K562 (cell line): Measurements from ENCODE around the gene HOPX. TPM values are rescaled to one million over a fixed set of nuclear protein-coding genes. Genes with fewer than 3 reads are reported as not detected.
A peak's percentile ranks its signal among the peaks of the same experiment; 100 is the strongest.

Source experiments
- ATAC-seq: fragments of 200-7000 bp; cut with Tn5 transposase; 3 replicates; pipeline ENCODE4 v1.9.1; 2020; ENCODE audit warnings: moderate library complexity
- BruUV-seq: library from RNA; stranded (reverse); fragments of 400-500 nt; replicated peaks from 2 replicates; lab custom pipeline; 2021; lab: Mats Ljungman, UMichigan
- CTCF ChIA-PET: fragments of 300-600 bp; formaldehyde crosslinking; extraction: SDS; loops from one replicate; lab custom pipeline; 2021; ENCODE audit warnings: low intra/inter-chr PET ratio; lab: Yijun Ruan, JAX
- POLR2A ChIA-PET: fragments of 300-600, 350-650 bp; sonication (Branson Sonifier 250); formaldehyde crosslinking; extraction: SDS; loops from one replicate; lab custom pipeline; 2021; ENCODE audit warnings: antibody characterized with exemption, inconsistent platforms; lab: Yijun Ruan, JAX
- DNase-seq, 4 experiments: peaks; one replicate each; pipeline versions ENCODE4 v3.0.0 to v3.0.0-alpha.2; 2011 to 2018; ENCODE audit warnings: low spot score in 3 of 4, mixed read lengths in 3 of 4; ENCODE audit errors: extremely low read depth in 1 of 4
- FAIRE-seq: peaks from 2 replicates; lab custom pipeline; 2011; peaks lifted over from hg19 to GRCh38; lab: Jason Lieb, UNC
- H2AFZ ChIP-seq: 2 replicates; pipeline ENCODE4 v1.6.0; 2011; ENCODE audit warnings: low read depth, low read length, control low read depth, inconsistent platforms
- H3K27ac ChIP-seq: fragments of 200-600 bp; 3 replicates; pipeline ENCODE4 v1.8.0; 2011; ENCODE audit warnings: low read depth, mild to moderate bottlenecking, control low read depth, inconsistent platforms, low read length, moderate library complexity, mixed read lengths; ENCODE audit errors: extremely low read depth
- H3K27me3 ChIP-seq, 2 experiments: fragments of 300-600 bp in 1 of 2; 2 replicates in 1 of 2; 3 replicates in 1 of 2; pipeline versions ENCODE4 v1.6.0 to v1.8.0; 2011; ENCODE audit warnings: inconsistent platforms in 2 of 2, low read length in 2 of 2, mild to moderate bottlenecking in 1 of 2, mixed read lengths in 1 of 2, moderate library complexity in 1 of 2; ENCODE audit not compliant: control insufficient read depth in 2 of 2, insufficient read depth in 2 of 2
- H3K36me3 ChIP-seq: fragments of 300-600 bp; 3 replicates; pipeline ENCODE4 v1.8.0; 2011; ENCODE audit warnings: mild to moderate bottlenecking, low read length, inconsistent platforms; ENCODE audit not compliant: control insufficient read depth, insufficient read depth
- H3K4me1 ChIP-seq, 2 experiments: fragments of 200-600 bp in 1 of 2; replicated peaks in 1 of 2; 2 replicates in 1 of 2; 3 replicates in 1 of 2; pipeline versions ENCODE4 v1.5.1 to v1.8.0; 2011; ENCODE audit warnings: inconsistent platforms in 2 of 2, low read length in 2 of 2, mild to moderate bottlenecking in 1 of 2, mixed read lengths in 1 of 2, moderate library complexity in 1 of 2; ENCODE audit not compliant: control insufficient read depth in 2 of 2, insufficient read depth in 2 of 2
- H3K4me2 ChIP-seq: 2 replicates; pipeline ENCODE4 v1.6.1; 2011; ENCODE audit warnings: low read length, control low read depth, inconsistent platforms, mixed read lengths; ENCODE audit not compliant: insufficient read depth
- H3K4me3 ChIP-seq: fragments of 200-600 bp; sonication (generic), shearing (Covaris generic); 2 replicates; pipeline ENCODE4 v1.5.1; 2016; ENCODE audit warnings: control low read depth, inconsistent platforms
- H3K79me2 ChIP-seq: fragments of 200-600 bp; 3 replicates; pipeline ENCODE4 v1.8.0; 2011; ENCODE audit warnings: low read length, inconsistent platforms; ENCODE audit not compliant: control insufficient read depth, insufficient read depth
- H3K9ac ChIP-seq, 2 experiments: 2 replicates each; pipeline versions ENCODE4 v1.6.0 to v1.6.1; 2011; ENCODE audit warnings: low read depth in 2 of 2, low read length in 2 of 2, control low read depth in 1 of 2, inconsistent platforms in 1 of 2, mild to moderate bottlenecking in 1 of 2, mixed read lengths in 1 of 2; ENCODE audit not compliant: insufficient read depth in 1 of 2
- H3K9me1 ChIP-seq: one replicate; pipeline ENCODE4 v1.6.0; 2011; ENCODE audit warnings: inconsistent platforms, mild to moderate bottlenecking, low read length, moderate library complexity; ENCODE audit not compliant: control insufficient read depth, insufficient read depth
- H3K9me3 ChIP-seq: replicated peaks from 2 replicates; pipeline ENCODE4 v1.5.1; 2011; ENCODE audit warnings: low read depth, low read length, inconsistent platforms; ENCODE audit not compliant: control insufficient read depth, insufficient read depth
- H4K20me1 ChIP-seq: replicated peaks from 2 replicates; pipeline ENCODE4 v1.6.1; 2011; ENCODE audit warnings: low read length, inconsistent platforms, mixed read lengths; ENCODE audit not compliant: control insufficient read depth, insufficient read depth
- CBX2 ChIP-seq: fragments of 200-600 bp; sonication (generic); IDR thresholded peaks from one replicate; pipeline ENCODE4 v1.6.1; 2012; ENCODE audit warnings: mild to moderate bottlenecking, low read length, inconsistent platforms; ENCODE audit not compliant: insufficient read depth, poor library complexity, severe bottlenecking
- CTCF ChIP-seq, 3 experiments: IDR thresholded peaks in 2 of 3; conservative IDR thresholded peaks in 1 of 3; 2 replicates each; pipeline ENCODE4 v1.5.1; 2011 to 2012; ENCODE audit warnings: low read length in 3 of 3, mild to moderate bottlenecking in 3 of 3, control low read depth in 2 of 3, improper control_type of control experiment in 1 of 3, inconsistent platforms in 1 of 3, low read depth in 1 of 3, mixed read lengths in 1 of 3, moderate library complexity in 1 of 3; ENCODE audit not compliant: insufficient read depth in 2 of 3
- DACH1 ChIP-seq: fragments of 450-650 bp; IDR thresholded peaks from 2 replicates; pipeline ENCODE4 v1.6.1; 2018; ENCODE audit not compliant: partially characterized antibody
- OTX1 ChIP-seq: fragments of 450-650 bp; formaldehyde crosslinking; IDR thresholded peaks from 2 replicates; pipeline ENCODE4 v1.4.0; 2022; ENCODE audit warnings: mild to moderate bottlenecking
- RAD21 ChIP-seq, 2 experiments: fragments of 250-450 bp in 1 of 2; fragments of 450-650 bp in 1 of 2; sonication (Bioruptor Pico) in 1 of 2; formaldehyde crosslinking in 1 of 2; IDR thresholded peaks in 1 of 2; conservative IDR thresholded peaks in 1 of 2; 2 replicates each; pipeline versions ENCODE4 v1.4.0 to v1.8.0; 2020 to 2022; ENCODE audit warnings: mild to moderate bottlenecking in 2 of 2, moderate library complexity in 1 of 2
- SAP30 ChIP-seq: fragments of 200-600 bp; sonication (generic); IDR thresholded peaks from 2 replicates; pipeline ENCODE4 v1.6.1; 2012; ENCODE audit warnings: borderline replicate concordance, low read depth, mild to moderate bottlenecking, moderate library complexity, low read length, control low read depth, inconsistent platforms; ENCODE audit not compliant: insufficient read depth, poor library complexity, severe bottlenecking
- YY1 ChIP-seq, 3 experiments: IDR thresholded peaks; 2 replicates each; pipeline ENCODE4 v1.6.1; 2011; ENCODE audit warnings: low read length in 2 of 3, mild to moderate bottlenecking in 2 of 3, moderate library complexity in 2 of 3, borderline replicate concordance in 1 of 3, control low read depth in 1 of 3, low read depth in 1 of 3; ENCODE audit not compliant: insufficient read depth in 3 of 3, insufficient replicate concordance in 2 of 3, control insufficient read depth in 1 of 3, insufficient read length in 1 of 3; ENCODE audit errors: extremely low read depth in 1 of 3
- ZNF23 ChIP-seq: fragments of 250-450 bp; sonication (Bioruptor Pico); IDR thresholded peaks from 2 replicates; pipeline ENCODE4 v1.4.0; 2020; ENCODE audit warnings: mild to moderate bottlenecking
- WGBS: fragments of 100-300 bp; shearing (Covaris generic); methylation state at CpG from one replicate; pipeline ENCODE4 v1.1.6; 2016; ENCODE audit warnings: low coverage, mixed read lengths; ENCODE audit not compliant: insufficient coverage; ENCODE audit errors: missing lambda C conversion rate; 5-methylcytosine and 5-hydroxymethylcytosine counted together
- in situ Hi-C: fragments of 300-500 bp; cut with MboI; formaldehyde crosslinking; loops from 4 replicates; pipeline ENCODE4 v1.15.0; 2018; ENCODE audit warnings: inconsistent platforms, mixed read lengths
- intact Hi-C: fragments of 100-400 bp; cut with micrococcal nuclease; formaldehyde crosslinking; loops from 2 replicates; pipeline ENCODE4 v1.14.2; 2022
- polyA plus RNA-seq, 8 experiments: library from polyadenylated mRNA; depleted of rRNA in 4 of 8; stranded (reverse) in 5 of 8; unstranded in 3 of 8; fragments of >200 nt; fragmentation: Nextera tagmentation in 2 of 8; fragmentation: Illumina TruSeq in 1 of 8; extraction: Ambion mirVana in 2 of 8; extraction: Trizol in 1 of 8; gene quantifications; 2 replicates each; pipeline versions ENCODE4 v1.2.1 to v1.2.3, GENCODE V29; 2011 to 2014; ENCODE audit warnings: inconsistent platforms in 1 of 8, missing spikeins in 1 of 8
- total RNA-seq, 7 experiments: library from RNA; depleted of rRNA in 6 of 7; stranded (reverse); fragments of >200 nt in 6 of 7; fragmentation: Illumina TruSeq in 2 of 7; extraction: Trizol in 2 of 7; gene quantifications; 2 replicates each; pipeline versions ENCODE4 v1.2.1 to v1.2.3, GENCODE V29; 2011 to 2021; ENCODE audit warnings: low replicate concordance in 1 of 7
- TF ChIP-seq, protein P1 (sequence below): sonication (generic); formaldehyde crosslinking; IDR thresholded peaks from 2 replicates; pipeline ENCODE4 v1.4.0; 2020; ENCODE audit warnings: mild to moderate bottlenecking, missing genetic modification reagents
- TF ChIP-seq, protein P2 (sequence below), 2 experiments: IDR thresholded peaks in 1 of 2; conservative IDR thresholded peaks in 1 of 2; 2 replicates each; pipeline ENCODE4 v1.6.1; 2016; ENCODE audit warnings: low read depth in 2 of 2, mild to moderate bottlenecking in 1 of 2, missing compliant biosample characterization in 1 of 2, missing genetic modification characterization in 1 of 2, moderate library complexity in 1 of 2
- TF ChIP-seq, protein P3 (sequence below): fragments of 450-650 bp; IDR thresholded peaks from 2 replicates; pipeline ENCODE4 v1.6.1; 2018; ENCODE audit warnings: mild to moderate bottlenecking, low read depth; ENCODE audit not compliant: partially characterized antibody

Gene HOPX
- total and polyA plus RNA-seq, 9 of the 15 experiments (the other 6 are each of a cell fraction or from before 2014, with no cell fraction given), result 0.24 TPM; not detected in 8

DNA sequence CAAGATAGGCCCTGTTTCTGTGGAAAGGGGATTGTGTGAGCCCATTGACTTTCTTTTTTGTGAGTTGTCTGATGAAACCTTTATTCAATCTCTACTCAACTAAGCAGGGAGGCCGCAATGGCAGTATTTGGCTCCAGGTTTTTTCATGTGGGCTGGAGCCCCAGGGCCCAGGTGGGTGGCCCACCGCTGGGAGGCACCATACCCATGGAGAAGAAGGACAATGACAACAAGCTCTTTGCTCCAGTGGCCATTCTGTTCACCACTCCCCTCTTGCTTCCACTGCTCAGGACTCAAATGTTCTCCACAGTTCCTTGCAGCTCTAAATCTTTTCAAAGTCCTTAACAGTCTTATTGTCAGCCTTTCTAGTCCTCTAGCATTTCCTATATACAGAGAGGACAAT lies 54.1 kb downstream of the HOPX start:
- Histone ChIP-seq H3K4me1 (no peaks in the 10 kb centered on the region), H3K79me2 (no peaks in the 10 kb centered on the region), H3K4me2 (no peak overlapping the region), H3K9ac (no peak overlapping the region), H3K9me3 (no peaks in the 10 kb centered on the region), H2AFZ (no peak overlapping the region)
- no peak for FAIRE-seq
- WGBS, result 0% methylated on average over 2 of the region's 2 CpGs
- no TSS peak for BruUV-seq
- TF ChIP-seq SAP30, result no peak
- TF ChIP-seq DACH1, result no peak
- TF ChIP-seq, protein P1, sequence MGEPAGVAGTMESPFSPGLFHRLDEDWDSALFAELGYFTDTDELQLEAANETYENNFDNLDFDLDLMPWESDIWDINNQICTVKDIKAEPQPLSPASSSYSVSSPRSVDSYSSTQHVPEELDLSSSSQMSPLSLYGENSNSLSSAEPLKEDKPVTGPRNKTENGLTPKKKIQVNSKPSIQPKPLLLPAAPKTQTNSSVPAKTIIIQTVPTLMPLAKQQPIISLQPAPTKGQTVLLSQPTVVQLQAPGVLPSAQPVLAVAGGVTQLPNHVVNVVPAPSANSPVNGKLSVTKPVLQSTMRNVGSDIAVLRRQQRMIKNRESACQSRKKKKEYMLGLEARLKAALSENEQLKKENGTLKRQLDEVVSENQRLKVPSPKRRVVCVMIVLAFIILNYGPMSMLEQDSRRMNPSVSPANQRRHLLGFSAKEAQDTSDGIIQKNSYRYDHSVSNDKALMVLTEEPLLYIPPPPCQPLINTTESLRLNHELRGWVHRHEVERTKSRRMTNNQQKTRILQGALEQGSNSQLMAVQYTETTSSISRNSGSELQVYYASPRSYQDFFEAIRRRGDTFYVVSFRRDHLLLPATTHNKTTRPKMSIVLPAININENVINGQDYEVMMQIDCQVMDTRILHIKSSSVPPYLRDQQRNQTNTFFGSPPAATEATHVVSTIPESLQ (CRISPR knock-in tag), result no peak
- 0 out of 4 replicates have a peak, but pooled peaks of 1 of the 2 experiments have one; percentile 6 for TF ChIP-seq RAD21 (CRISPR knock-in tag; conservative IDR thresholded peaks at IDR 0.05 in 1 of 2, IDR thresholded peaks at IDR 0.05 in 1 of 2)
- no peak for TF ChIP-seq CBX2
- TF ChIP-seq, protein P2, sequence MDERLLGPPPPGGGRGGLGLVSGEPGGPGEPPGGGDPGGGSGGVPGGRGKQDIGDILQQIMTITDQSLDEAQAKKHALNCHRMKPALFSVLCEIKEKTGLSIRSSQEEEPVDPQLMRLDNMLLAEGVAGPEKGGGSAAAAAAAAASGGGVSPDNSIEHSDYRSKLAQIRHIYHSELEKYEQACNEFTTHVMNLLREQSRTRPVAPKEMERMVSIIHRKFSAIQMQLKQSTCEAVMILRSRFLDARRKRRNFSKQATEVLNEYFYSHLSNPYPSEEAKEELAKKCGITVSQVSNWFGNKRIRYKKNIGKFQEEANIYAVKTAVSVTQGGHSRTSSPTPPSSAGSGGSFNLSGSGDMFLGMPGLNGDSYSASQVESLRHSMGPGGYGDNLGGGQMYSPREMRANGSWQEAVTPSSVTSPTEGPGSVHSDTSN (CRISPR knock-in tag; IDR thresholded peaks at IDR 0.05; ENCODE audit: low read depth), result no peak
- TF ChIP-seq, protein P2 (tag; conservative IDR thresholded peaks at IDR 0.05; ENCODE audit: low read depth), result no peak
- TF ChIP-seq, protein P3, sequence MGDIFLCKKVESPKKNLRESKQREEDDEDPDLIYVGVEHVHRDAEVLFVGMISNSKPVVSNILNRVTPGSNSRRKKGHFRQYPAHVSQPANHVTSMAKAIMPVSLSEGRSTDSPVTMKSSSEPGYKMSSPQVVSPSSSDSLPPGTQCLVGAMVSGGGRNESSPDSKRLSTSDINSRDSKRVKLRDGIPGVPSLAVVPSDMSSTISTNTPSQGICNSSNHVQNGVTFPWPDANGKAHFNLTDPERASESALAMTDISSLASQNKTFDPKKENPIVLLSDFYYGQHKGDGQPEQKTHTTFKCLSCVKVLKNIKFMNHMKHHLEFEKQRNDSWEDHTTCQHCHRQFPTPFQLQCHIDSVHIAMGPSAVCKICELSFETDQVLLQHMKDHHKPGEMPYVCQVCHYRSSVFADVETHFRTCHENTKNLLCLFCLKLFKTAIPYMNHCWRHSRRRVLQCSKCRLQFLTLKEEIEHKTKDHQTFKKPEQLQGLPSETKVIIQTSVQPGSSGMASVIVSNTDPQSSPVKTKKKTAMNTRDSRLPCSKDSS, result no peak
- TF ChIP-seq ZNF23 (CRISPR knock-in tag), result no peak
- TF ChIP-seq OTX1 (CRISPR knock-in tag), result no peak
- peak; percentile 19 to 26 (median 19); a peak in 2 of 6 replicates for TF ChIP-seq CTCF (IDR thresholded peaks at IDR 0.05 in 2 of 3, conservative IDR thresholded peaks at IDR 0.05 in 1 of 3; ENCODE audit: insufficient read depth in 2 of 3, low read depth in 1 of 3, low read length in 3 of 3)
- no peak for TF ChIP-seq YY1 (IDR thresholded peaks at IDR 0.05; ENCODE audit: borderline replicate concordance in 1 of 3, control insufficient read depth in 1 of 3, extremely low read depth in 1 of 3, insufficient read depth in 3 of 3, insufficient read length in 1 of 3, insufficient replicate concordance in 2 of 3, low read depth in 1 of 3, low read length in 2 of 3)
- TF ChIP-seq, all 486 proteins: peak for 2
- in situ Hi-C loops (no loop called here), intact Hi-C loops (no loop called here)
- no peak overlapping the region for H3K4me3 ChIP-seq
- H3K9me1 ChIP-seq, result no peaks in the 10 kb centered on the region
- H3K27me3 ChIP-seq, result no peaks in the 10 kb centered on the region
- H3K27ac ChIP-seq, result no peak overlapping the region
- DNase-seq (no peak), ATAC-seq (no peak)
- no peaks in the 10 kb centered on the region for H3K36me3 ChIP-seq
- CTCF ChIA-PET, result no interaction called here
- H4K20me1 ChIP-seq, result no peaks in the 10 kb centered on the region
- POLR2A ChIA-PET, result no interaction called here
